Activated gamma-delta T cell treated with Interleukin-2 at 50 U/mL for 16 hours (primary cell): ENCODE measurements around the gene PTPRN2.

Experiments
- DNase-seq: peaks from one replicate; pipeline ENCODE4 v3.0.0-alpha.2; 2020

Gene PTPRN2

DNA sequence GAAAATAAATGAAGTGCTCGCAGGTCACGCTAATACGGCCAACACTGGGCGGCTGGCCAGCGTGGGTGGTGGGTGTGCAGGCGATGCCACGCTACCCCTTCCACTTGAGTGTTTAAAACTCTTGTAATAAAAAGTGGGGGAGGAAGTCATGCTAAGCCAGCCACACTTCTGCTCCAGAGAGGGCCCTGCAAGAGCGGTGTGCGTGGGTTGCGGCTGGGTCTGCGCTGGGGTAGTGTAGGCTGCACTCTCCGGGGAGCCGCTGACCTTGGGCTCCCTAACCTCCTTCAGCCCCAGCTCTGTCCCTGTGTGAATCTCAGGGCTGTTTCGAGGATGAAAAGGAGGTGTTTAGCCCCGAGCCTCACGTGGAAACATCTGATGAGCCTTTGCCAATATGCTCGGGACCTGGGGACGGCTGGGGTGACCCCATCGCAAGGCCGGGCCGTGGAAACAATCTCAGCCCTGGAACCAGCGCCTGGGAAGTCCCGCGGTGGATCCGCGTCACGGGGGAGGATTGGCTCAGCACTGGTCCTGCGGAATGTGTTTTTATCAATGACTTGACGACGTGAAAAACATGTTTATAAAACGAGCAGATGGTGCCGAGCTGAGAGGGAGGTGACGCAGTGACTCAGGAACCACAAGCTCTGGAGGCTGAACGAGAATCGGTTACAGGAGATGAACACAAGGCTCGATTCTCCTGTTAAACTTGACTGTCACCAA lies 972.4 kb downstream of the PTPRN2 start:
- no peak for DNase-seq

DNA sequence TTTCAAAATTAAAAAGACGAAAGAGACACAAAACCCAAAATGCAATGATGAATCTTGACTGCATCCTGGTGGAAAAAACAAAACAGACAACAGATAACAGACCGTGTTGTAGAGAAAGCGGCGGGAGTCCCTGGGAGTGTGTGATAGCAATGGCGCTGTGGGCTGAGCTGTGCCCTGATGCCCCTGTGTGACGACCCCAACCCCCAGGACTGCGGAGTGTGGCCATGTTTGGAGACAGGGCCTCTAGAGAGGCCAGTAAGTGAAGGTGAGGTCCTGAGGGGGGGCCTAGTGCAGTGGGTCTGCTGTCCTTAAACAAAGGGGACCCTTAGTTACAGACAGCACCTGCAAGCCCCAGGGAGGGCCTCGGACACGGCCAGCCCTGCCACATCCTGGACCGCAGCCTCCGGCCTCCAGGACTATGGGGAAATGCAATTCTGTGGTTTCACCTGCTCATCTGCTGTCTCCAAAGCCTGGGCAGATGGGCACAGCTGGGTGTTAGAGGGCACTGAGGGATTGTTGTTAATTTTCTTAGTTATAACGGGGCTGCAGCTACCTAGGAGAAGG lies 973.1 kb downstream of the PTPRN2 start:
- DNase-seq, result no peak

DNA sequence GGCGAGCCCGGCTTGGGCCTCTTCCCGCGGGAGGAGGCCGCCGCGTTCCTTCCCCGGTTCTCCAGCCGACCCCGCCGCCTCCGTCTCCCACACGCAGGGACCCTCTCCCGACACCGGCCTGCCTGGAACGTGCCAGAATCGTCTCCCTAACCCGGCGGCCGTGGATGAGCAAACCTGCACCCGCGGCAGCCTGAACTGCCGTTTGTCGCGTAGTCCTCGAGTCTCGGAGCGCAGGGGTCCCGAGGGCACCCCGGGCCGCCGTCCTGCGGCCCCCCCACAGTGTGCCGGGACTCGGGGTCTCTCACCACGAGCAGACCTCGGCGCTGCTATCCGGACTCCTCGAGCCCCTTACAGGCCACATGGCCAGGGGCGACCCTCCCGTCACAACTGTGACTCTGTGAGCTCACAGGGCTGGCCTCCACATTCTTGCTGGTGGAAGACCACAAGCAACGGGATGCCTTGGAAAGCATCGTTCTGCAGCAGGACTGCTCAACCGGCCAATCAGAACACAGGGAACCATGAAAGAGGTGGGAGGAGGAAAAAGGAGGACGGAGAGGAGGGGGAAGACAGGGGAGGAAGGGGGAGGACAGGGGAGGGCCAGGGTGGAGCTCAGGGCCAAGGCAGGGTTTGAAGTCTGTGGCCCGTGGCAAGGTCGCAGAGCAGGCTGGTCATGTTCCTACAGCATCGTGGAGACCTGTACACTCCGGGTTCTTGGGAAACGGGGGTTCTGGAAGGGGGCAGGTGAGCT lies 973.9 kb downstream of the PTPRN2 start:
- DNase-seq, result no peak

DNA sequence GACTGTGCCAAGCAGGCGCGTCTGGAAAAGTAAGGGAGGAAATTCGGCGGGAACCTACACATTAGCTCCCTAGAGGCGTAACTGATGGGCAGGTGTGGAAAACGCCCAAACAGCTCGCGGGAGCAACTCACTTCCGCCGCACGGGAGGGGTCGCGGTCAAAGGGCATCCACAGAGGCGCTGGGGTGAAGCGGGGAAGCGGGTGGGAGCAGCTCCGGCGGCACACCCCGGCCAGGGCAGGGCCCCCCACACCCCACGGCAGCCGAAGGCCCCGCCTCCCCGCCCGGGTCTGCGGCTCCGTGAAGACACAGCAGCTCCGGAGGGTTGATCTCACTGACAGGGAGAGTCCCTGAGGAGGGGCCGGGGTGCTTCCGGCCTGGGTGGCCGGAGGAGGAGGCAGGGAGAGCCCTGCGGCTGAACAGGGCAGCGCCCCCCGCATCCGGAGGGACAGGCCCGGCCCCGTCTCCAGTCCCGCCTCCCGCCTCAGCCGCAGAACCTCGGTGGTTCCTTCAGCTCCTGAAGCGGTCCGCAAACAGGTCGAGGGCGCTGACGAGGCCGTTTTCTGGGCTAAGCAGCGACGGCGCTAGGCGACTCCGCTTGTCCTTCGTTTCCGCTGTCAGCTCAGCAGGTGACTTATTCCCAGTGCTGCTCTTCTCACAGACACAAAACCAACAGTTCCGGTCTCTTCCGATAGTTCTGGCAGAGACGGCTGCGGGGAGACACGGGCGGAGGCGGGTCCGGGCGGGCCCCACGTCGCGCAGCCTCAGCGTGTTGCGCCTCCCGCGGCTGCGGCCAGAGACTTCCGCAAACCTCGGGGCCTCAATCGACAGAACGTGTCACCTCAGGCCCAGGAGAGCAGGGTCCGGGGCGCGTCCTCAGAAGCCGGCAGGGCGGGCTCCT lies 974.7 kb downstream of the PTPRN2 start:
- DNase-seq, result peak; percentile 62

DNA sequence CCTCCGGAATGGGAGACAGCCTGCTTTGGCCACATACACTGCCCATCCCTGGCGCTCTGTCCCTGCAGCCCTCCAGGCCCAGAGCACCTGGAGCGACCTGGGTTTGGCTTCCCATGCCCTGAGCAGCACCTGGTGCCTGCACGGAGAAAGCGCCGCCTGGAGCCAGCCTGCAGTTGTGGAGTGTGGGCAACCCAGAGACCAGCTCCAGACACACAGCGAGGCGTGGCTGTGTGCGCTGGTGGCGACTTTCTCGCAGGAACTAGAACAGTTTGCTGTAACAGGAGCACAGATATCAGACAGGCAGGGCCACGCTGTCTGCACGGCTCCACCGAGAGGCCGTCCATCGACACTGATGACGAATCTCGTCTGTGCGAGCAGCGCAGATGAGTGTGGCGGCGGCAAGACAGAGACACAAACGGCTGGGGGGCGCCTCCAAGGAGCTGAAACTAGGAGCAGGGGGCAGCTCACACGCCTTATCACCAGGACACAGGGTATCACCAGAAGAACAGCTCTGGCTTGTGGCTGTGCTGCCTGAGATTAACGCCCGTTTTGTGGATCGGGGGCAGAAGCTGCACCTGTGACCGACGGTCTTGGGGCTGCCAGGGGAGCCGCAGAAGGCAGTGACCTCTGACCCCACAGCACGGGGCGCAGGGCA lies 975.5 kb downstream of the PTPRN2 start:
- no peak for DNase-seq

DNA sequence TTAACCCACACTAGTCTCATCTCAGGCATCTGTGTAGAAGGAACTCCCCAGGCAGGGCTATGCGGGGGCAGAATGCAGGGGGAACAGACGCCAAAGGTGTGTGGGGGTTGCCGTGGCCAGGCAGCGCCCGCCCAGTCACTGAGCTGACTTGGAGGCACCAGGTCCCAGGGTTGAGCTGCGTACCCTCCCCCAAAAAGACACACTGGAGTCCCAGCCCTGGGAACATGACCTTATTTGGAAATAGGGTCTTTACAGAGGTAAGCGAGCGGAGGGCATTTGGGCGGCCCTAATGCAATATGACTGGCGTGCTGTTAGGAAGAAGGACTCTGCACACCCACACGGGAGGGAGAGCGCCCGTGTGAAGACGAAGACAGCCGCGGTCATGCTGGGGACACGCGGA lies 976.3 kb downstream of the PTPRN2 start:
- no peak for DNase-seq

DNA sequence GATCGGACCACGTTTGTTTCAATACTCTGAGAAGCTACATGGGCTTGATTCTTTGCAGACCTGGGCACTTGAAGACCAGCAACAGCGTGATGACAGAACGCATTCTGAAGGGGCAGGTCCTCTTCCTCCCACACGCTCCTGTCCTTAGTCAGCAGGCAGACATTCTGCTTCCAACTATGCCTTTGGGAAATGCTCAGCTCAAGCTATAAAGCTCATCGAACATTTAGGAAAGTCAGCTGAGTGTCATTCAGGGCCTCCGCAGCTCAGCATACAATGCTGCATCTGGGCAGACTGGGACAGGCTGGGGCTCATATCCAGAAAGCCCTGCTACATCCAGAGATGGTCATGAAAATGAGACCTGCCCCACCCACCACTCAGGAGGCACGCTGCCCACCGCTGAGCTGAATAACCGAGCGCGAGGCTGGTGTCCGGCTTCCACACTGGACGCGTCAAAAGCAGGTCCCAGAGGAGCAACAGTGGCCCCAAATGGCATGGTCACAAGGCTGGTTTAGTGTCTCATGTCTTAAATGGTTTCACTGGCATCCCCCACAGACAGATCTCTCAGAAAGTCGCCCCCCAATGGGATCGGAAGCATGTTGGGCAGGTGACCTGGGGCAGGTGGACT lies 976.8 kb downstream of the PTPRN2 start:
- no peak for DNase-seq

DNA sequence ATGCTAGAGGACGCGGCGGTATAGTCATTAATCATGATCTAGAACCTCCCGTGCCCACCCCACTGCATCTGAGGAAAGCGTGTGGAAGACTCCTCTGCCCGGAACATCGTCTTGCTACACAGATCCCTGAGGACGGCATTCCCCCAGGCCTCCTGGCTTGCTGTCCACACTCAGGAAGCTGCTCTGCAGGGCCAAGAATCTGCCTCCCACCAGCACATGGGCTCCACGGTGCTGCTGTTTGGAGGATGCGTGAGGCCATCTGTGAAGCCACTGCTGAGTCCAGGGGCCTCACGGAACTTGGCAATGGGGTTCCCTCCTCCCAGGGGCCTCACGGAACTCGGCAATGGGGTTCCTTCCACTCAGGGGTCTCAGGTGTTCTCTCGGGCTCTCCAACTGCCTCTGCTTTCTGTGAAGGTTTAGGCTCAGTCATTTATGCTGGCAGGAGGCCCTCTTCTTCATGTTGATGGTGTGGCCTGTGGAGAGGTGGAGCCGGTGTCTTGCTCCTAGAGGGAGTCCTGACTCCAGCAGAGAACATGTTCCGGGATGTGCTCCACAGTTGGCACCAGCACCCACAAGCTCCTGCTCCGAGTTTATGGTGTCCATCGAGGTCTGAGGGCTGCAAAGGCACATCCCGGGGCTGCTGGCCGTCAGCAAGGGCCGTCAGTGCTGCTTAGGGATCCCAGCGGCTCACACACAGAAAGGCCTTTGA lies 977.5 kb downstream of the PTPRN2 start:
- DNase-seq, result no peak

DNA sequence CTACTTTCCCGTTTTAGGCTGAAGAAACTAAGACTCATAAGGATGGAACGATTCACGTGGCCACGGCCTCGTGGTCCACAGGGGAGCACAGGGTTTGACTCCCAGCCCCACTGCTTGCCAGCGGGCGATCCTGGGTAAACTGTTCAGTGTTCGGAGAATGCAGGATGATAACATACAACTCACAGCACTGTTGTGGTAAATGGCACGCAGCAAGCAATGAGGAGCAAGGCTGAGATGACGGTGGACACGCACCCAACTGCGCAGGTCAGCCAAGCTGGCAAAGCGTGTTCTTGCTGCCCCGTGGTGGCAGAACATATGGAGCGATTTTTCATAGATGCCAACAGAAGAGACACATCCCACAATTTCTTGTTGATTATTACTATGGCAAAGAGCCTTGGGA lies 978.1 kb downstream of the PTPRN2 start:
- no peak for DNase-seq

DNA sequence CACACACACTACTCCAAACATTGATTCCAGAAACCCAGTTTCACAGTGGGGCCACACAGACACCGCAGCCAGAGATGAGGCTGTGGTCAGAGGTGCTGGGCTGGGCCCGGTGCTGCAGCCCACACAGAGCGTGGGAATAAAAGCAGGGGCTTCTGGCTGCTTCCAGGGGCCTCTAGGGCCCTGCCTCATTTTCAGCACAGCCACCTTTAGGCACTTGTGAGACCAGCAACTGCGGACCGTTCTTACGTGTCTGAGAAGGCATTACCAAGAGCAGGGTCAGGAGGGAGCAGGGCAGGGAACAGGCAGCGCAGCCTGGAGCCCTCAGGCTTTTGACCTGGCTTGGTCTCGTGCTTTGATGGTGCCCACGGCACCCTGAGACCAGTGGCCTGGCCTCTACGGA lies 980.4 kb downstream of the PTPRN2 start:
- DNase-seq, result no peak

DNA sequence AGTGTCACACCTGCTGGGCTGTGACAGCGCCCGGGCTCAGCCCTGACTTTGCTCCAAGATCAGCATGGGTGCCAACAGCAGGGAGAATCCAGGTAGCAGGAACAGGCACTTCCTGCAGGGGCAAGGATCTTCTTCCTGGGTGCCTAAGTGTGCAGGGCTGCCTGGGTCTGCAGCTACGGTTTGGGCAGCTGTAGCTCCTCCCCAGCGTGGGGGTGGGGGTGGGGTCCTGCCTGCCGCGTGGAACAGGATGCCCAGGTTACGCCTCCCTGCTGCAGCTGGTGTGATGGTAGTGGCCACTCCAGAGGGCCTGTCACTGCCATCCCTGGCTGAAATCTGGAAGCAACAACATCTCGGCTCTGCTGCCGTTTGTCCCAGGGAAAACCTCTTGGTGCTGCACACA lies 981.5 kb downstream of the PTPRN2 start:
- DNase-seq, result no peak

DNA sequence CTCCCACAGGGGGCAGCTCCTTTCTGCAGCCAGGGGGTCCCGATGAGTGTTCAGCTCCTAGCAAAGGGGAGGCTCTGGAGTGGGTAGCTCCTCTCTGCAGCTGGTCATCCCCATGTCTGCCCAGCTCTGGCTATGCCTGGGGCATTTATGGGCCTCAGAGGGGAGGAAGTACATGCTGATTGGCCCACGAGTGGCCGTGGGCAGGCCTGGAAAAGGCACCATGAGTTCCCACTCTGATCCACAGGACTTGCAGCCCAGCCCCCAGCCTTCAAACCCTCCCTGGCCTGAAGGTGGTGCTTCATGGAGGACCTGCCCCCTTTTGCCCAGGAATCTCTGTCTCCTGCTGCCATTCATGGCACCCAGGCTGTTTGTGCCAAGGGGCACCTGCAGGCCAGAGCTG lies 982.0 kb downstream of the PTPRN2 start:
- DNase-seq, result no peak

DNA sequence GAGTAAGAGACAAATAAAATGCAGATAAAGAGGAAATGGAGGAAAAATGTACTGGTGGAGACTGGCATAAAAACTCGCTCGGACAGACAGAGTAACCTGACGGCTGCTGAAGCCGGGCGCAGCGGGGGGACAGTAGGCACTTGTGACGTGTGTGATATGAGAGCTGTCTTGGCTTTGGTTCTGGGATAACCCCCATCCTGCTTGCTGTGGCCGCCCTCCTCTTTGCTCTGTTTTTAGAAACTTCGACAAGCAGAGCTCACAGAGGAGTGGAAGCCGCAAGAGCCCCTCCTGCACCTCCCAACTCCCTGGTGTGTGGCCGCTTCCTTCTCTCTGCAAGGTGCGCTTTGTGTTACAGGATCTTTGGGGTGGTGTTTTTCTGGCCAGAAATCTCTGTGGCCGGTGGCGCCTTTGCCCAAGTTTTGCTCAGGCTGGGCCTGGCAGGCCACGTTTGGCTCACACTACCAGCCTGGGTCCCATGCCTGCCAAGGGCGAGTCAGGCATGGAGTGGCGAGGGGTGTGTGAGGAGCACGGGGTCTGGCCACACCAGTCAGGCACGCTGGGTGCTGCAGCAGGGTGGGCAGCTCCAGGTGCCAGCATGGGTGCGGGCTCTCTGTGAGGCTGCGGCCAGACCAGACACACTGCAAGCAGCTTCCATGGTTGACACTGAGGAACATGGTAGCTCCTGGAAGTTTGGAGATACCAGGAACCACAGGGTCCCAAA lies 982.8 kb downstream of the PTPRN2 start:
- no peak for DNase-seq

DNA sequence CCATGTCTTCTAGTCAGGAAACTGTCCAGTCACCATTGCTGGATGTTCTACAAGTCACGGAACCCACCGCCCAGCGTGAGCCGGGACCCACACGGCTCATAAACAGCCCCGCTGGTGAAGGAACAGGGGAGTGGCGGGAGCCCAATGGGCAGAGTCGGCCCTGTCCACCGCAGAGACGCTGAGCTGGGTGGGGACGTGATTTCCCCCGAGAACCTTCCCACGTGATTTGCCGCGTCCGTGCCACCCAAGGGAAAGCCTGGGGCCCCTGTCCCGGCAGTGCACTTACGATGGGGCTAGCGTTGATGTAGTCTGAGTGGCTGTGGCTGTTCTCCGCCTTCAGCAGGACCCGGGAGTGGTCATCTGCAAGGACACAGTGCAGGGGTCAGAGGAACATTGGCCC lies 983.9 kb downstream of the PTPRN2 start:
- DNase-seq, result no peak

DNA sequence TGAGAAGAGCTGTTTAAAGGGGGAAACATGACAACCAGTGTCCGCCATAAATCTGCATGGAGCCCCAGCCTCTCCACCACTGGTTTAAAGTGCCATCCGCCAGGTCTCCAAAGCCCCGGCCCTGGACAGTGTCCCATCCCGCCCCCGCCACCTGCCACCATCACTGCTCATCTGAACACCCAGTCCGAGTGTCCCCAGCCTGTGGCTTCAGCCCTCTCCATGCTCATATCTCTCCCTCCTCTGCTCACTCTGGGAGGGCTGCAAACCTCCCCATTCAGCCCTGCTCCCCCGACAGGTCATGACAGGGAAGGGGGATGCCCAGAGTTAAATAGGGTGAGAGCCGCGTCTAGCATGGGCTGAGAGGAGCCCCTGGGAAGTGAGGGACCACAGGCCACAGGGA lies 984.6 kb downstream of the PTPRN2 start:
- DNase-seq, result no peak

DNA sequence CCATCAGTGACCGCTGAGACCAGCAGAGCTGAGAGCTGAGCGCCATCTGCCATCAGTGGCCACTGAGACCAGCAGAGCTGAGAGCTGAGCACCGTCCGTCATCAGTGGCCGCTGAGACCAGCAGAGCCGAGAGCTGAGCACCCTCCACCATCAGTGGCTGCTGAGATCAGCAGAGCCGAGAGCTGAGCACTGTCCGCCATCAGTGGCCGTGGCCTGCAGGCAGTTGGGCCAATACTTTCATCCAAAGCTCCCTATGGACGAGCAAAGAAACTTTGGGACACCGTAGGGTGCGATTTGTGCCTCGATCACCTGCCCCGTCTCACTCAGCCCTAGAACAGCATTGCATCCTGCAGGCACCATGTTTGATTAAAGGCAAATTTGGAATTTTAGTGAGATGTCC lies 985.0 kb downstream of the PTPRN2 start:
- no peak for DNase-seq

DNA sequence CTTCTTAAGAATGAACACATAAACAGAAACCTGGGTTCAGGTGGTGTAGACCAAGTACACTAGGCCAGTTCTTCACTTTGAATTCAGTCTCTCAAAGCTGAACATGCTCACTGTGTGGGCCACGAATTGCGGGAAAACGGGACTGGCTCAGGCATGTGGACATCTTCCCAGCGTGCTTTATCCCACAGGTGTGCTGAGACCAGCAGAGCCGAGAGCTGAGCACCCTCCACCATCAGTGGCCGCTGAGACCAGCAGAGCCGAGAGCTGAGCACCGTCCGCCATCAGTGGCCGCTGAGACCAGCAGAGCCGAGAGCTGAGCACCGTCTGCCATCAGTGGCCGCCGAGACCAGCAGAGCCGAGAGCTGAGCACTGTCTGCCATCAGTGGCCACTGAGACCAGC lies 985.5 kb downstream of the PTPRN2 start:
- no peak for DNase-seq

DNA sequence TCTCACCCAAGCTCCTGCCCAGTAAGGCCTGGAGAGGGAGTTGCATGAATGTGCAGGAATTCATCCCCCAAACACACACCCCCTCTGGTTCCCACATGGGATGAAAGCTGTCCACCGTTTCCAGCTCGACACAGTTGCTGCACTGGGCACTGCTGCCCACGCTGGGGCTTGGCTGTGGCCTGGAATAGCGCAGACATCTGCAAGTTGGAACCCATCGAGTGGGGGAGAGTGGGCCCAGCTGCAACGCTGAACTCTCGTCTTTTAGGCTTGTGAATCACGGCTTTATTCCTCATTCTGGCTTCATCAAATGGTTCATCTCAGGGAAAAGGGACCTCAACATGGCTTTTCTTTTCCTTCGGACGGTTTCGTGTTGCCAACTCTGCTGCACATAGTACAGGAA lies 986.1 kb downstream of the PTPRN2 start:
- no peak for DNase-seq

DNA sequence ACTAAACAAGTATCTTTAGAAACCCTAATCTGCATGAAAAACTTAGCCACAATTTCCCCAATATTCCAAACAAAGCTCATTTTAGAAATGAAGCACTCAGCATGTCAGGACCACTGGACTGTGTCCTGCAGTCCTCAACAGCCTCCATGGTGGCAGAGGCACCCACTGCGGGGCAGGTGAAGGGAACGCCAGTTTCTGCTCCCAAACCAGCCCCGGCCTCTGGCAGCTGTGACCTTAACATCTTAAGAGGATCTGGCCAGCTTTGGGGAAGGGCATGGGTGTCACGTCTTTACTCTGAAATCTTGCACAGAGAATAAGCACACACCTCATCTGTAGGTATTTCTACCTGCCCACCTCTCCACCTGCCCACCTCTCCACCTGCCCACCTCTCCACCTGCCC lies 988.1 kb downstream of the PTPRN2 start:
- DNase-seq, result no peak

DNA sequence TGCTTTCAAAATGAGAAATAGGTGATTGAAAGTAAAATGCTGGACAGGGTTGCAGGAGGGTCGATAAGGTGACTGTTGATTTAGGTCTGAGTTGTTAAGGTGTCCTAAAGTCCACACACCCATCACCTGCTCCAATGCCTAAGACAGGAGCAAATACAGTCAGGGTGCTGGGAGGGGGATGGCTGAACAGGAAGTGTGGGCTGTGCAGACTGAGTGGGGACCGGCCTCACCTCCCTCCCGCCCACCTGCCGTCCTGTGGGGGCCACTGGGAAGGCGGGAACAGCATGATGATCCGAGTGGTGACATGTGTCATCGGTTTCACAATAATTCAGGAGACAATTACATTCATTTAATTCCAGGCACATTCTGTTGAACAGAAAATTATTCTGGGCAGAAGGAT lies 990.1 kb downstream of the PTPRN2 start:
- no peak for DNase-seq

DNA sequence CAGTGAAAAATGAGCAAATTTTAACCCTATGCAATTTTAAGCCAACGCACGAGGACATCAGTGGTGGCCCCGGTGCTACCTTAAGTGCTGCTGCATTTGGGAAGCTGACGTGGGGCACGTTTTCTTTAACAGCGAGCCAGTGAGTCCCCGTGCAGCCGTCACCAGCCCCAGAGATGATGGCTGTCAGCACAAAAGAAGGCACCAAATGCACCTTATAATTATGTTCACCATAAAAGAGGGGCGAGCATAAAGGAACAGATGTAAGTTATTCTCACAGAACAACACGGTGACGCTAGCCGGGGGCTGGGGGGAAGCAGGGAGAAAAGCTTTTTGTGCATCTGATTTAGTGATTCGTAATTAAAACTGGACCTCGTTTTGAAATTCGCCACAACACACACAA lies 990.7 kb downstream of the PTPRN2 start:
- no peak for DNase-seq
